ENCODE measurements around the gene ACKR4. TPM values are rescaled to one million over a fixed set of nuclear protein-coding genes. Genes with fewer than 3 reads are reported as not detected.

The ACKR4 gene
- total and polyA plus RNA-seq, 8 donors, result 1.3 to 6.9 (median 2.4) TPM

- no peaks in the 10 kb centered on the region for H3K4me1 ChIP-seq
- no peak overlapping the region for H3K4me3 ChIP-seq
- H3K27me3 ChIP-seq, result no peaks in the 10 kb centered on the region
- DNase-seq, result no peak
- H3K27ac ChIP-seq, result no peak overlapping the region
- ATAC-seq, result no peak
- intact Hi-C loops (cut with DNase I), result no loop called here
- no peaks in the 10 kb centered on the region for H3K9me3 ChIP-seq
- no peak for TF ChIP-seq CTCF (IDR thresholded peaks at IDR 0.05)
- no peaks in the 10 kb centered on the region for H3K36me3 ChIP-seq
Observed at GRCh38 chr3:132561003-132561402, 36.1 kb upstream of the ACKR4 start.

GRCh38 chr3:132563420-132564069 is 33.5 kb upstream of the ACKR4 start:
- DNase-seq, result no peak
- no peaks in the 10 kb centered on the region for H3K4me1 ChIP-seq
- no peaks in the 10 kb centered on the region for H3K27me3 ChIP-seq
- intact Hi-C loops (cut with DNase I), result no loop called here
- no peaks in the 10 kb centered on the region for H3K36me3 ChIP-seq
- ATAC-seq, result no peak
- no peak for TF ChIP-seq CTCF (IDR thresholded peaks at IDR 0.05)
- H3K27ac ChIP-seq, result no peak overlapping the region
- no peaks in the 10 kb centered on the region for H3K9me3 ChIP-seq
- no peak overlapping the region for H3K4me3 ChIP-seq

- H3K27ac ChIP-seq, result no peak overlapping the region
- H3K9me3 ChIP-seq, result no peaks in the 10 kb centered on the region
- no peak for TF ChIP-seq CTCF (IDR thresholded peaks at IDR 0.05)
- no peak for ATAC-seq
- DNase-seq, result no peak
- H3K36me3 ChIP-seq, result no peaks in the 10 kb centered on the region
- no peaks in the 10 kb centered on the region for H3K4me1 ChIP-seq
- H3K27me3 ChIP-seq, result no peaks in the 10 kb centered on the region
- intact Hi-C loops (cut with DNase I), result no loop called here
- no peak overlapping the region for H3K4me3 ChIP-seq
Observed at GRCh38 chr3:132564070-132564465, 33.0 kb upstream of the ACKR4 start.

GRCh38 chr3:132568422-132568821 is 28.6 kb upstream of the ACKR4 start:
- H3K4me1 ChIP-seq, result no peaks in the 10 kb centered on the region
- ATAC-seq, result no peak
- intact Hi-C loops (cut with DNase I), result no loop called here
- no peaks in the 10 kb centered on the region for H3K27me3 ChIP-seq
- H3K9me3 ChIP-seq, result no peaks in the 10 kb centered on the region
- no peak for TF ChIP-seq CTCF (IDR thresholded peaks at IDR 0.05)
- no peaks in the 10 kb centered on the region for H3K36me3 ChIP-seq
- no peak overlapping the region for H3K4me3 ChIP-seq
- H3K27ac ChIP-seq, result no peak overlapping the region
- DNase-seq, result no peak

- intact Hi-C loops (cut with DNase I), result no loop called here
- peak; percentile 41 for ATAC-seq
- Histone ChIP-seq H3K27ac (peak overlapping the region in 1 of 2 donors; percentile 22), H3K9me3 (no peaks in the 10 kb centered on the region), H3K4me3 (no peak overlapping the region), H3K27me3 (no peaks in the 10 kb centered on the region), H3K36me3 (peaks cover 0 to 2% of the 10 kb centered on the region in 2 donors), H3K4me1 (no peaks in the 10 kb centered on the region)
- TF ChIP-seq CTCF (IDR thresholded peaks at IDR 0.05), result no peak
- no peak for DNase-seq
Observed at GRCh38 chr3:132569153-132569552, 27.9 kb upstream of the ACKR4 start.

All from left lung (tissue), 10 donors.